ENCODE results near the gene HNRNPR. TPM values are rescaled to one million over a fixed set of nuclear protein-coding genes. Genes with fewer than 3 reads are reported as not detected.

The HNRNPR gene
- total RNA-seq, 2 experiments from 2014 or later, result 190 to 203 TPM

GRCh38 chr1:23366146-23366545 is 22.1 kb upstream of the HNRNPR start:
- H3K36me3 Mint-ChIP-seq (ENCODE audit: low read depth), result peaks cover 57% of the 10 kb centered on the region
- intact Hi-C loops (cut with micrococcal nuclease), result no loop called here
- CTCF ChIA-PET, result interaction anchor here (0.9 to 2.9 kb wide), 5 partner anchors 8 to 406 kb away, joined by 3 to 13 read pairs (median 4); no protein-coding TSS in a partner anchor

GRCh38 chr1:23362218-23362713 is 18.2 kb upstream of the HNRNPR start:
- CTCF ChIA-PET, result interaction anchor here (1.1 to 1.5 kb wide), 2 partner anchors 18 to 272 kb away, joined by 3 to 6 read pairs; partner anchors contain the start of gene HNRNPR
- no peak for TF ChIP-seq CTCF (IDR thresholded peaks at IDR 0.05)
- no peak for ATAC-seq
- no peak overlapping the region for H3K4me3 Mint-ChIP-seq
- H3K9me3 Mint-ChIP-seq, result peaks cover 53% of the 10 kb centered on the region
- POLR2A ChIA-PET, result interaction anchor here (0.9 to 1.1 kb wide), 4 partner anchors 15 to 197 kb away, joined by 3 to 6 read pairs (median 3); partner anchors contain the start of genes HNRNPR and ID3
- intact Hi-C loops (cut with micrococcal nuclease), result no loop called here
- peaks cover 80% of the 10 kb centered on the region for H3K36me3 Mint-ChIP-seq (ENCODE audit: low read depth)
- no peak overlapping the region for H3K27ac Mint-ChIP-seq
- no peaks in the 10 kb centered on the region for H3K27me3 Mint-ChIP-seq
- peak; percentile 24 for DNase-seq
- H3K4me1 Mint-ChIP-seq (ENCODE audit: low read depth), result peaks cover 13% of the 10 kb centered on the region

More at GRCh38 chr1:23366146-23366545, 22.1 kb upstream of the HNRNPR start:
- TF ChIP-seq CTCF (IDR thresholded peaks at IDR 0.05), result no peak
- no peak overlapping the region for H3K4me3 Mint-ChIP-seq
- no peaks in the 10 kb centered on the region for H3K27me3 Mint-ChIP-seq
- POLR2A ChIA-PET, result interaction anchor here (5.4 kb wide), 1 partner anchor 21 kb away, joined by 44 read pairs; the partner anchor contains the start of gene HNRNPR
- peaks cover 33% of the 10 kb centered on the region for H3K9me3 Mint-ChIP-seq
- no peak for DNase-seq
- H3K27ac Mint-ChIP-seq, result no peak overlapping the region
- H3K4me1 Mint-ChIP-seq (ENCODE audit: low read depth), result peaks cover 24% of the 10 kb centered on the region
- ATAC-seq, result no peak

- Mint-ChIP-seq H3K36me3 (ENCODE audit: low read depth) (peaks cover 51% of the 10 kb centered on the region), H3K27me3 (no peaks in the 10 kb centered on the region), H3K9me3 (peaks cover 43% of the 10 kb centered on the region), H3K4me1 (ENCODE audit: low read depth) (peaks cover 5% of the 10 kb centered on the region), H3K27ac (no peak overlapping the region), H3K4me3 (no peak overlapping the region)
- ChIA-PET POLR2A (interaction anchor here (3.4 kb wide), 1 partner anchor 13 kb away, joined by 19 read pairs; the partner anchor contains the start of gene HNRNPR), CTCF (interaction anchor here (1.5 kb wide), 1 partner anchor 8 kb away, joined by 4 read pairs; no protein-coding TSS in a partner anchor)
- TF ChIP-seq CTCF (IDR thresholded peaks at IDR 0.05), result no peak
- DNase-seq (no peak), ATAC-seq (no peak)
- intact Hi-C loops (cut with micrococcal nuclease), result no loop called here
These were observed 14.3 kb upstream of the HNRNPR start for GRCh38 chr1:23358310-23358875.

GRCh38 chr1:23357138-23357908 is 13.2 kb upstream of the HNRNPR start:
- DNase-seq, result no peak
- peaks cover 40% of the 10 kb centered on the region for H3K36me3 Mint-ChIP-seq (ENCODE audit: low read depth)
- H3K4me1 Mint-ChIP-seq (ENCODE audit: low read depth), result peaks cover 5% of the 10 kb centered on the region
- no peaks in the 10 kb centered on the region for H3K27me3 Mint-ChIP-seq
- H3K4me3 Mint-ChIP-seq, result no peak overlapping the region
- intact Hi-C loops (cut with micrococcal nuclease), result no loop called here
- ChIA-PET POLR2A (interaction anchor here (1.1 to 3.4 kb wide), 3 partner anchors 11 to 16 kb away, joined by 4 to 19 read pairs (median 4); partner anchors contain the start of gene HNRNPR), CTCF (interaction anchor here (1.4 to 1.9 kb wide), 3 partner anchors 9 to 46 kb away, joined by 3 to 7 read pairs (median 4); partner anchors contain the start of gene HNRNPR)
- no peak for ATAC-seq
- TF ChIP-seq CTCF (IDR thresholded peaks at IDR 0.05), result no peak
- peaks cover 32% of the 10 kb centered on the region for H3K9me3 Mint-ChIP-seq
- no peak overlapping the region for H3K27ac Mint-ChIP-seq

All from activated CD8-positive, alpha-beta T cell treated with anti-CD3 and anti-CD28 coated beads for 36 hours (primary cell).